Liver (tissue), 10 donors: Measurements from ENCODE around the gene ERFL. TPM values are rescaled to one million over a fixed set of nuclear protein-coding genes. Genes with fewer than 3 reads are reported as not detected.
A peak's percentile ranks its signal among the peaks of the same experiment; 100 is the strongest.

ENCODE experiments used
- DNase-seq: peaks from one replicate; pipeline ENCODE4 v3.0.0-alpha.2; 2017; ENCODE audit warnings: low spot score
- H3K27ac ChIP-seq, 2 donors: one replicate each; pipeline ENCODE4 v1.7.0; 2013; ENCODE audit warnings: inconsistent platforms in 2 of 2, low read length in 2 of 2, control low read depth in 1 of 2, low read depth in 1 of 2, mild to moderate bottlenecking in 1 of 2
- H3K27me3 ChIP-seq, 4 donors: one replicate each; pipeline versions ENCODE4 v1.6.1 to v1.7.0; 2013; ENCODE audit warnings: low read length in 3 of 4, inconsistent platforms in 1 of 4, mild to moderate bottlenecking in 1 of 4, moderate library complexity in 1 of 4; ENCODE audit not compliant: control insufficient read depth in 4 of 4, insufficient read depth in 4 of 4
- H3K36me3 ChIP-seq, 4 donors: one replicate each; pipeline versions ENCODE4 v1.6.1 to v1.7.0; 2013; ENCODE audit warnings: low read length in 3 of 4, mild to moderate bottlenecking in 3 of 4, low read depth in 1 of 4, moderate library complexity in 1 of 4; ENCODE audit not compliant: control insufficient read depth in 4 of 4, insufficient read depth in 3 of 4
- H3K4me1 ChIP-seq, 4 donors: one replicate each; pipeline versions ENCODE4 v1.6.1 to v1.7.0; 2013; ENCODE audit warnings: low read length in 3 of 4, mild to moderate bottlenecking in 3 of 4, moderate library complexity in 1 of 4; ENCODE audit not compliant: control insufficient read depth in 4 of 4, insufficient read depth in 4 of 4
- H3K4me3 ChIP-seq, 3 donors: one replicate each; pipeline versions ENCODE4 v1.6.1 to v1.7.0; 2013; ENCODE audit warnings: low read length in 3 of 3, control low read depth in 1 of 3, low read depth in 1 of 3, mild to moderate bottlenecking in 1 of 3
- H3K9ac ChIP-seq, 2 donors: one replicate each; pipeline ENCODE4 v1.7.0; 2013; ENCODE audit warnings: low read length in 2 of 2, mild to moderate bottlenecking in 2 of 2, moderate library complexity in 2 of 2, control low read depth in 1 of 2, low read depth in 1 of 2
- H3K9me3 ChIP-seq, 4 donors: one replicate each; pipeline versions ENCODE4 v1.6.1 to v1.7.0; 2013; ENCODE audit warnings: low read length in 3 of 4; ENCODE audit not compliant: control insufficient read depth in 4 of 4
- EGR1 ChIP-seq, 2 donors: IDR thresholded peaks; 2 replicates each; pipeline ENCODE4 v1.6.1; 2016 to 2018; ENCODE audit warnings: antibody characterized with exemption in 2 of 2, low read depth in 2 of 2
- FOXA1 ChIP-seq: IDR thresholded peaks from 2 replicates; pipeline ENCODE4 v1.6.1; 2016; ENCODE audit warnings: antibody characterized with exemption
- FOXA2 ChIP-seq: IDR thresholded peaks from 2 replicates; pipeline ENCODE4 v1.6.1; 2016; ENCODE audit warnings: antibody characterized with exemption
- RAD21 ChIP-seq, 2 donors: IDR thresholded peaks; 2 replicates each; pipeline ENCODE4 v1.6.1; 2016; ENCODE audit warnings: antibody characterized with exemption in 2 of 2, mild to moderate bottlenecking in 2 of 2
- RXRA ChIP-seq, 2 donors: IDR thresholded peaks; 2 replicates each; pipeline ENCODE4 v1.6.1; 2017 to 2018; ENCODE audit warnings: antibody characterized with exemption in 2 of 2, mild to moderate bottlenecking in 1 of 2
- TAF1 ChIP-seq: conservative IDR thresholded peaks from 2 replicates; pipeline ENCODE4 v1.6.1; 2016; ENCODE audit warnings: antibody characterized with exemption, mild to moderate bottlenecking
- WGBS: extraction: QIAGEN DNeasy Blood & Tissue Kit; methylation state at CpG from one replicate; pipeline ENCODE4 v1.1.7; 2013; 5-methylcytosine and 5-hydroxymethylcytosine counted together
- polyA plus RNA-seq, 2 donors: library from polyadenylated mRNA; stranded (reverse) in 1 of 2; unstranded in 1 of 2; fragments of 200-250 nt in 1 of 2; fragments of >200 nt in 1 of 2; fragmentation: Nextera tagmentation in 1 of 2; extraction: Ambion mirVana in 1 of 2; gene quantifications; one replicate each; pipeline versions ENCODE4 v1.2.1 to v1.2.3, GENCODE V29; 2013 to 2015
- small RNA-seq: library from RNA; depleted of rRNA; stranded (forward); fragments of <200 nt; gene quantifications from one replicate; pipeline ENCODE3, GENCODE V24; 2014
- total RNA-seq, 2 donors: library from RNA; depleted of rRNA; stranded (reverse); fragments of >200 nt; gene quantifications; one replicate each; pipeline ENCODE4 v1.2.3, GENCODE V29; 2014
- donor health status: healthy.
- donor health status: healthy.
- donor health status: healthy.
- donor health status: healthy.
- donor health status: healthy.

The ERFL gene
- total and polyA plus RNA-seq, 4 donors = not detected

DNA sequence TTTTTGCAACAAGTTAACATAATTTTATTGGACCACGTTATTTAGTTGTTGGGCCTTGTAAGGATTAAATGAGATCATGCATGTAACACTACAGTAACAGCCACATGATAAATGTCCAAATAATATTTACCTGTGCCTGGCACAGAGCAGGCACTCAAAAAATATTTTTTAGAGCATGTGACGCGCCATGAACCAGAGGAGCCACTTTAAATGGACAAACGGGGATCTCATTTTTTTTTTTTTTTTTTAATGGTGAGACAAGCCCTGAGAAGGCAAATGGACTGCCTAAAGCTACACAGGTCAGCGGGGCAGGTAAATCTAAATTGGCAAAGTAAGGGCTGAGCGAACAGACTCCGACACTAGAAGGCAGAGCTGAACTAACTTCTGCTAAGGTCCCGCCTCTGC lies 69.0 kb downstream of the ERFL start:
- TF ChIP-seq TAF1 = no peak
- peak; percentile 50 for TF ChIP-seq FOXA1
- TF ChIP-seq RXRA (IDR thresholded peaks at IDR 0.05) = no peak
- TF ChIP-seq RAD21 (IDR thresholded peaks at IDR 0.05) = peak in 1 of 2 donors; percentile 65
- peak; percentile 4 for TF ChIP-seq FOXA2
- TF ChIP-seq EGR1 (IDR thresholded peaks at IDR 0.05; ENCODE audit: low read depth in 2 of 2) = no peak
- Histone ChIP-seq H3K4me3 (peak overlapping the region in 2 of 3 donors; percentile 21 to 24), H3K9ac (peak overlapping the region; percentile 52 to 68), H3K9me3 (no peaks in the 10 kb centered on the region), H3K4me1 (peaks cover 4 to 29% (median 24%) of the 10 kb centered on the region in 4 donors), H3K36me3 (peaks cover 7 to 28% (median 22%) of the 10 kb centered on the region in 4 donors), H3K27ac (peak overlapping the region; percentile 99 to 100), H3K27me3 (no peaks in the 10 kb centered on the region)
- no peak for DNase-seq
- WGBS = 3% methylated on average over 8 of the region's 8 CpGs

Small RNAs within 50 kb of the gene (small RNA-seq; reads per million reads assigned to genes)
- gene MIR6797 = not detected

Other genes starting within 250 kb of the ERFL start
- gene CEACAM7, start 240.2 kb downstream of the ERFL start, total RNA-seq = not detected
- gene CEACAM7, start 240.2 kb downstream of the ERFL start, polyA plus RNA-seq = under 1 TPM in 1 of 2 donors, not detected in 1; 0.03 TPM
- gene CEACAM5, start 219.8 kb downstream of the ERFL start, total RNA-seq = not detected
- gene CEACAM5, start 219.8 kb downstream of the ERFL start, polyA plus RNA-seq = under 1 TPM in 1 of 2 donors, not detected in 1; 0.02 TPM
- 1 to 10 TPM in 1 of 2 donors, under 1 TPM in 1; 0.08 to 2.4 TPM for gene CEACAM6, start 172.9 kb downstream of the ERFL start, total RNA-seq
- gene CEACAM6, start 172.9 kb downstream of the ERFL start, polyA plus RNA-seq = under 1 TPM in 1 of 2 donors, not detected in 1; 0.28 TPM
- gene CEACAM3, start 131.9 kb downstream of the ERFL start, total RNA-seq = under 1 TPM; 0.59 to 0.70 TPM
- gene CEACAM3, start 131.9 kb downstream of the ERFL start, polyA plus RNA-seq = under 1 TPM in 1 of 2 donors, not detected in 1; 0.37 TPM
- not detected for gene LYPD4, start 83.8 kb downstream of the ERFL start, total RNA-seq
- not detected for gene LYPD4, start 83.8 kb downstream of the ERFL start, polyA plus RNA-seq
- gene DMRTC2, start 83.4 kb downstream of the ERFL start, total RNA-seq = not detected
- not detected for gene DMRTC2, start 83.4 kb downstream of the ERFL start, polyA plus RNA-seq
- 100 to 1,000 TPM; 275 to 344 TPM for gene RPS19, start 68.2 kb downstream of the ERFL start, total RNA-seq
- gene RPS19, start 68.2 kb downstream of the ERFL start, polyA plus RNA-seq = 100 to 1,000 TPM; 608 to 655 TPM
- 1 to 10 TPM in 1 of 2 donors, under 1 TPM in 1; 0.59 to 3.4 TPM for gene CD79A, start 51.2 kb downstream of the ERFL start, total RNA-seq
- gene CD79A, start 51.2 kb downstream of the ERFL start, polyA plus RNA-seq = 1 to 10 TPM in 1 of 2 donors, under 1 TPM in 1; 0.43 to 5.0 TPM
- gene ARHGEF1, start 45.3 kb downstream of the ERFL start, total RNA-seq = 10 to 100 TPM; 13.2 to 30.1 TPM
- gene ARHGEF1, start 45.3 kb downstream of the ERFL start, polyA plus RNA-seq = 10 to 100 TPM; 15.4 to 21.6 TPM
- gene RABAC1, start 30.9 kb upstream of the ERFL start, total RNA-seq = 10 to 100 TPM; 43.2 to 52.1 TPM
- 100 to 1,000 TPM; 147 to 161 TPM for gene RABAC1, start 30.9 kb upstream of the ERFL start, polyA plus RNA-seq
- under 1 TPM; 0.08 to 0.09 TPM for gene ATP1A3, start 65.8 kb upstream of the ERFL start, total RNA-seq
- under 1 TPM in 1 of 2 donors, not detected in 1; 0.05 TPM for gene ATP1A3, start 65.8 kb upstream of the ERFL start, polyA plus RNA-seq
- gene GRIK5, start 141.8 kb upstream of the ERFL start, total RNA-seq = under 1 TPM; 0.17 to 0.42 TPM
- gene GRIK5, start 141.8 kb upstream of the ERFL start, polyA plus RNA-seq = under 1 TPM in 1 of 2 donors, not detected in 1; 0.09 TPM
- gene ZNF574, start 147.7 kb upstream of the ERFL start, total RNA-seq = 1 to 10 TPM; 7.3 to 7.4 TPM
- 1 to 10 TPM; 3.3 to 5.6 TPM for gene ZNF574, start 147.7 kb upstream of the ERFL start, polyA plus RNA-seq
- gene POU2F2, start 204.0 kb upstream of the ERFL start, total RNA-seq = 1 to 10 TPM in 1 of 2 donors, under 1 TPM in 1; 0.75 to 1.2 TPM
- gene POU2F2, start 204.0 kb upstream of the ERFL start, polyA plus RNA-seq = 1 to 10 TPM in 1 of 2 donors, under 1 TPM in 1; 0.86 to 1.1 TPM